GM23248 (cell line): ENCODE data around the gene HNMT. TPM values are rescaled to one million over a fixed set of nuclear protein-coding genes. Genes with fewer than 3 reads are reported as not detected.

Experiments used
- DNase-seq: peaks from one replicate; pipeline ENCODE4 v3.0.0-alpha.2; 2015
- H2AFZ ChIP-seq: fragments of 200-600 bp; sonication (generic); 2 replicates; pipeline ENCODE4 v1.6.1; 2016; ENCODE audit warnings: antibody characterized with exemption
- H3F3A ChIP-seq: fragments of 200-600 bp; sonication (generic); 2 replicates; pipeline ENCODE4 v1.6.1; 2016; ENCODE audit warnings: mild to moderate bottlenecking, antibody characterized with exemption, mixed run types; ENCODE audit not compliant: insufficient read depth
- H3K27ac ChIP-seq: fragments of 200-600 bp; sonication (generic); 2 replicates; pipeline ENCODE4 v1.5.1; 2016; ENCODE audit warnings: mild to moderate bottlenecking
- H3K27me3 ChIP-seq: fragments of 200-600 bp; sonication (generic); replicated peaks from 2 replicates; pipeline ENCODE4 v1.6.1; 2016; ENCODE audit warnings: mild to moderate bottlenecking; ENCODE audit not compliant: insufficient read depth
- H3K36me3 ChIP-seq: fragments of 200-600 bp; sonication (generic); 2 replicates; pipeline ENCODE4 v1.6.1; 2016; ENCODE audit warnings: low read depth, mild to moderate bottlenecking
- H3K4me1 ChIP-seq: fragments of 200-600 bp; sonication (generic); 2 replicates; pipeline ENCODE4 v1.6.1; 2016; ENCODE audit warnings: mild to moderate bottlenecking; ENCODE audit not compliant: insufficient read depth
- H3K4me2 ChIP-seq: fragments of 200-600 bp; sonication (generic); one replicate; pipeline ENCODE4 v1.6.1; 2016; ENCODE audit warnings: mild to moderate bottlenecking; ENCODE audit not compliant: unreplicated experiment
- H3K4me3 ChIP-seq: fragments of 200-600 bp; sonication (generic); 2 replicates; pipeline ENCODE4 v1.5.1; 2016; ENCODE audit warnings: mild to moderate bottlenecking
- H3K79me2 ChIP-seq: fragments of 200-600 bp; sonication (generic); 2 replicates; pipeline ENCODE4 v1.6.1; 2016; ENCODE audit warnings: mild to moderate bottlenecking; ENCODE audit not compliant: insufficient read depth
- H3K9ac ChIP-seq: fragments of 200-600 bp; sonication (generic); 2 replicates; pipeline ENCODE4 v1.6.1; 2016; ENCODE audit warnings: mild to moderate bottlenecking
- H3K9me2 ChIP-seq: fragments of 200-600 bp; sonication (generic); 2 replicates; pipeline ENCODE4 v1.6.1; 2016; ENCODE audit warnings: mixed run types, mild to moderate bottlenecking, moderate library complexity; ENCODE audit not compliant: insufficient read depth
- H3K9me3 ChIP-seq: fragments of 200-600 bp; sonication (generic); one replicate; pipeline ENCODE4 v1.6.1; 2017; ENCODE audit warnings: low read depth
- H4K20me1 ChIP-seq: fragments of 200-600 bp; sonication (generic); 2 replicates; pipeline ENCODE4 v1.6.0; 2016; ENCODE audit not compliant: insufficient read depth
- EZH2 ChIP-seq: fragments of 200-600 bp; sonication (generic); IDR thresholded peaks from 2 replicates; pipeline ENCODE4 v1.6.1; 2018; ENCODE audit warnings: antibody characterized with exemption, mild to moderate bottlenecking; ENCODE audit not compliant: insufficient read depth, poor library complexity, severe bottlenecking
- EZH2phosphoT487 ChIP-seq: fragments of 200-600 bp; sonication (generic); IDR thresholded peaks from 2 replicates; pipeline ENCODE4 v1.6.1; 2018; ENCODE audit warnings: antibody characterized with exemption, moderate library complexity, mild to moderate bottlenecking, low read depth; ENCODE audit not compliant: insufficient read depth
- WGBS, 2 experiments: methylation state at CpG; one replicate each; pipeline ENCODE4 v1.1.6; 2015 to 2017; ENCODE audit warnings: low lambda C conversion rate in 2 of 2, low coverage in 1 of 2; ENCODE audit errors: missing lambda C conversion rate in 2 of 2; 5-methylcytosine and 5-hydroxymethylcytosine counted together
- in situ Hi-C: fragments of 300-500 bp; cut with MboI; formaldehyde crosslinking; loops from 2 replicates; pipeline ENCODE4 v1.15.0; 2020
- polyA plus RNA-seq: library from polyadenylated mRNA; unstranded; fragments of >200 nt; fragmentation: Nextera tagmentation; extraction: Ambion mirVana; gene quantifications from 2 replicates; pipeline ENCODE4 v1.2.1, GENCODE V29; 2016
- total RNA-seq: library from RNA; depleted of rRNA; stranded (reverse); fragments of >200 nt; shearing (Covaris generic); gene quantifications from 2 replicates; pipeline ENCODE4 v1.2.3, GENCODE V29; 2014

HNMT gene
- total and polyA plus RNA-seq, 2 experiments from 2014 or later = 6.8 to 7.3 TPM

- Histone ChIP-seq H3K9ac (no peak overlapping the region), H4K20me1 (no peaks in the 10 kb centered on the region), H3K4me2 (no peak overlapping the region), H3K4me3 (no peak overlapping the region), H3K27ac (no peak overlapping the region), H3K9me2 (no peaks in the 10 kb centered on the region), H3K9me3 (no peaks in the 10 kb centered on the region), H3K36me3 (no peaks in the 10 kb centered on the region), H3K79me2 (no peaks in the 10 kb centered on the region), H2AFZ (no peak overlapping the region), H3K27me3 (no peaks in the 10 kb centered on the region), H3F3A (no peaks in the 10 kb centered on the region), H3K4me1 (no peaks in the 10 kb centered on the region)
- in situ Hi-C loops = no loop called here
- TF ChIP-seq EZH2 = no peak
- TF ChIP-seq EZH2phosphoT487 = no peak
- 91 to 92% methylated on average over 2 of the region's 2 CpGs for WGBS, 2 experiments
- no peak for DNase-seq
These were observed 43.2 kb downstream of the HNMT start for GRCh38 chr2:138007431-138007830.

DNA sequence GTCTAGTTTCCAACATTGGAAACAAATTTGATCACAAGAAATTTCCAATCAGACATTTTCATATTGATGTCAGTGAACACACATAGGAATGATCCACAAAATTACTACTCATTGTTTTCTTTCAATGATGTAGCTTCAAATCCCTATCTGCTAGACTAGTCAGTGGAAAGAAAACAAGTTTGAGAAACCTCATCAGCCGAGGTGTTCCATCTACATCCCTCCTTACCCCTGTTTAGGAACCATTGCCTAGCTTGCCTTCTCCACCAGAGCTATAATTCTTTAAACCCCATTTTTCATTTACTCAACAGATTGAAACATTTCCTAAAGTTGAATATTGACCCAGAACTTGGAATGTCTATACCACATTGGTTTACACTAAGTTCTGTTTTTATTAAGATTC is 45.3 kb downstream of the HNMT start:
- Histone ChIP-seq H4K20me1 (no peaks in the 10 kb centered on the region), H3K4me3 (no peak overlapping the region), H3K9me3 (no peaks in the 10 kb centered on the region), H2AFZ (no peak overlapping the region), H3K9ac (no peak overlapping the region), H3K79me2 (no peaks in the 10 kb centered on the region), H3F3A (no peaks in the 10 kb centered on the region), H3K36me3 (no peaks in the 10 kb centered on the region), H3K4me1 (no peaks in the 10 kb centered on the region), H3K27ac (no peak overlapping the region), H3K27me3 (no peaks in the 10 kb centered on the region), H3K9me2 (no peaks in the 10 kb centered on the region), H3K4me2 (no peak overlapping the region)
- 52 to 58% methylated on average over 1 of the region's 1 CpG for WGBS, 2 experiments
- TF ChIP-seq EZH2phosphoT487 (no peak), EZH2 (no peak)
- in situ Hi-C loops = no loop called here
- DNase-seq = no peak

DNA sequence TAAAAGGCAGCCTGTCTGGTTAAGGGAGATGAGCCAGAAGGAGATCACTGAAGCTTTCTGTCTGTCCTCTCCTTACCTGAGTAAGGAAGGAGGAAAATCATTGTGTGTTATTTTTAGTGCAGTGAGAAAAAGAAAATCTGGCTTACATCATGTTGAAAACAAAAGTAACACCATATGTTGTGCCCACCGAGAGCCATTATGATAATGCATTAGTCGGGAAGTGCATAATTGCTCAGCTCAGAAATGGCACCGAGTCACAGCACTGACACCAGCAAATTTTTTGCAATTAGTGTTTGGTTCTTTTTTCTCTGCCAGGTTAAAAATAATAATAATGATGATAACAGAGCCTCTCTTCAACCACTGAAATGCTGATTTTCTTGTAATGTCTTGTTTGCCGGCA is 46.6 kb downstream of the HNMT start:
- H3K9me2 ChIP-seq = no peaks in the 10 kb centered on the region
- no peak for TF ChIP-seq EZH2phosphoT487
- no peak for TF ChIP-seq EZH2
- H3K79me2 ChIP-seq = no peaks in the 10 kb centered on the region
- no peaks in the 10 kb centered on the region for H3F3A ChIP-seq
- in situ Hi-C loops = no loop called here
- no peak for DNase-seq
- H2AFZ ChIP-seq = no peak overlapping the region
- 53 to 55% methylated on average over 4 of the region's 4 CpGs for WGBS, 2 experiments
- no peak overlapping the region for H3K27ac ChIP-seq
- H3K9me3 ChIP-seq = no peaks in the 10 kb centered on the region
- H3K27me3 ChIP-seq = no peaks in the 10 kb centered on the region
- H3K4me3 ChIP-seq = no peak overlapping the region
- no peaks in the 10 kb centered on the region for H4K20me1 ChIP-seq
- H3K4me2 ChIP-seq = no peak overlapping the region
- no peaks in the 10 kb centered on the region for H3K4me1 ChIP-seq
- H3K9ac ChIP-seq = no peak overlapping the region
- no peaks in the 10 kb centered on the region for H3K36me3 ChIP-seq

DNA sequence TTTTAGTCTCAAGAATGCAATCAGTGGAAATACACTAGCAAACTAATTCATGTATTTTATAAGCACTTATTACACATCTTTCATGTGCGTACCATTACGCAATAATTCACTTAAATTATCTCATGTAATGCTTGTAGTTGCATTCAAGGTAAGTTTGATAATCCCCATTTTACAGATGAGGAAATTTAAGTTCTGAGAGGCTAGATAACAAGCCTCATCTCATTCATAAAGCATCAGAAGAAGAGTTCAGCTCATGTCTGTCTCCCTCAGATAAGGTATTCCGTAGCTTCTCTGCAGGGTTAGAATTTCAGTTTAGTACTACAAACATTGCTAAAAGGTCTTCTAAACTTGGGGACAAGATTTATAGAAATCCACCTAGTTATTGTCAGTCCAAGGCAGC is 47.8 kb downstream of the HNMT start:
- no peaks in the 10 kb centered on the region for H3K79me2 ChIP-seq
- H3K4me3 ChIP-seq = no peak overlapping the region
- no peak overlapping the region for H3K27ac ChIP-seq
- H3K27me3 ChIP-seq = no peaks in the 10 kb centered on the region
- no peaks in the 10 kb centered on the region for H3K9me2 ChIP-seq
- TF ChIP-seq EZH2 (no peak), EZH2phosphoT487 (no peak)
- no peaks in the 10 kb centered on the region for H3K9me3 ChIP-seq
- no peak overlapping the region for H3K9ac ChIP-seq
- no peak for DNase-seq
- no peaks in the 10 kb centered on the region for H3K4me1 ChIP-seq
- no peaks in the 10 kb centered on the region for H3K36me3 ChIP-seq
- WGBS, 2 experiments = 94 to 95% methylated on average over 3 of the region's 3 CpGs
- in situ Hi-C loops = no loop called here
- H4K20me1 ChIP-seq = no peaks in the 10 kb centered on the region
- no peaks in the 10 kb centered on the region for H3F3A ChIP-seq
- H2AFZ ChIP-seq = no peak overlapping the region
- no peak overlapping the region for H3K4me2 ChIP-seq

DNA sequence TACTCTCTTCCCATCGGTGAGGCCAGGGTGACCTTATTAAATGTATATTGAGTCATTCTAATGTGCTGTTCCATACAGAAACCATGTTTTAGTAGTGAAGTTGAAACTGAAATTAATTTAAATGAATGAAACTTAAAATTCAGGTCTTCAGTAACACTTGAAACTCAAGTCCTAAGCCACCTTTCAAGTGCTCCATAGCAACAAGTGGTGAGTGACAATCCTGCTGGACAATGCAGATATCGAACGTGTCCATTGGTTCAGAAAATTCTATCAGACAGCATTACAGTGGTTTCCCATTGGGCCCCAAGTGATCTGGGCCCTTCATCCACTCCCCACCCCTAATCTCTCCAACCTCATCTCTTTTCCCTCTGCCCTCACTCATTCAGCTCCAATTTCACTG is 48.7 kb downstream of the HNMT start:
- Histone ChIP-seq H3K9me2 (no peaks in the 10 kb centered on the region), H3K4me3 (no peak overlapping the region), H3K36me3 (no peaks in the 10 kb centered on the region), H3K27ac (no peak overlapping the region), H3K9me3 (no peaks in the 10 kb centered on the region), H3K79me2 (no peaks in the 10 kb centered on the region), H3K4me1 (no peaks in the 10 kb centered on the region), H3K9ac (no peak overlapping the region), H2AFZ (no peak overlapping the region), H3K27me3 (no peaks in the 10 kb centered on the region), H3F3A (no peaks in the 10 kb centered on the region), H4K20me1 (no peaks in the 10 kb centered on the region), H3K4me2 (no peak overlapping the region)
- no peak for DNase-seq
- WGBS, 2 experiments = 96% methylated on average over 3 of the region's 3 CpGs
- TF ChIP-seq EZH2 (no peak), EZH2phosphoT487 (no peak)
- in situ Hi-C loops = no loop called here
